OCI-LY1 (cell line): ENCODE results near the gene GABBR2.

Source experiments
- H2AFZ ChIP-seq: fragments of 200-600 bp; sonication (generic), shearing (Covaris generic); 2 replicates; pipeline ENCODE4 v1.6.0; 2014; ENCODE audit warnings: antibody characterized with exemption, mild to moderate bottlenecking, low read length
- H3F3A ChIP-seq: fragments of 200-600 bp; sonication (generic), shearing (Covaris generic); 2 replicates; pipeline ENCODE4 v1.6.0; 2014; ENCODE audit warnings: mild to moderate bottlenecking, antibody characterized with exemption, low read length, moderate library complexity; ENCODE audit not compliant: insufficient read depth
- H3K27ac ChIP-seq: fragments of 200-600 bp; sonication (generic); 2 replicates; pipeline ENCODE4 v1.5.1; 2014; ENCODE audit warnings: low read length, mixed run types, mild to moderate bottlenecking, low read depth; ENCODE audit not compliant: poor library complexity, severe bottlenecking
- H3K27me3 ChIP-seq: fragments of 200-600 bp; sonication (generic); 2 replicates; pipeline ENCODE4 v1.6.0; 2014; ENCODE audit warnings: antibody characterized with exemption, mild to moderate bottlenecking, low read length, moderate library complexity; ENCODE audit not compliant: insufficient read depth
- H3K36me3 ChIP-seq: fragments of 200-600 bp; sonication (generic); 2 replicates; pipeline ENCODE4 v1.6.1; 2014; ENCODE audit warnings: mild to moderate bottlenecking, antibody characterized with exemption, low read length, moderate library complexity, mixed read lengths; ENCODE audit not compliant: insufficient read depth
- H3K4me1 ChIP-seq: fragments of 200-600 bp; sonication (generic); 2 replicates; pipeline ENCODE4 v1.5.1; 2014; ENCODE audit warnings: mild to moderate bottlenecking, low read length, moderate library complexity; ENCODE audit not compliant: insufficient read depth, severe bottlenecking
- H3K4me2 ChIP-seq: fragments of 200-600 bp; sonication (generic), shearing (Covaris generic); 2 replicates; pipeline ENCODE4 v1.6.1; 2014; ENCODE audit warnings: low read length
- H3K4me3 ChIP-seq: fragments of 200-600 bp; sonication (generic); 2 replicates; pipeline ENCODE4 v1.5.1; 2014; ENCODE audit warnings: low read length, low read depth, mild to moderate bottlenecking, mixed read lengths; ENCODE audit not compliant: poor library complexity, severe bottlenecking
- H3K79me2 ChIP-seq: fragments of 200-600 bp; shearing (Covaris generic); 2 replicates; pipeline ENCODE4 v1.6.1; 2016; ENCODE audit warnings: mixed run types, low read length, mixed read lengths; ENCODE audit not compliant: insufficient read depth
- H3K9ac ChIP-seq: fragments of 200-600 bp; sonication (generic), shearing (Covaris generic); 2 replicates; pipeline ENCODE4 v1.6.1; 2014; ENCODE audit warnings: mild to moderate bottlenecking, low read length, mixed read lengths
- H3K9me2 ChIP-seq: fragments of 200-600 bp; sonication (generic), shearing (Covaris generic); 2 replicates; pipeline ENCODE4 v1.6.1; 2014; ENCODE audit warnings: low read depth, mild to moderate bottlenecking, low read length, mixed read lengths
- H3K9me3 ChIP-seq: fragments of 200-600 bp; shearing (Covaris generic); 2 replicates; pipeline ENCODE4 v1.6.1; 2014; ENCODE audit warnings: low read length, mixed read lengths
- H4K20me1 ChIP-seq: fragments of 200-600 bp; sonication (generic), shearing (Covaris generic); 2 replicates; pipeline ENCODE4 v1.6.0; 2016; ENCODE audit warnings: mild to moderate bottlenecking, low read length; ENCODE audit not compliant: insufficient read depth
- CTCF ChIP-seq: fragments of 200-600 bp; sonication (generic), shearing (Covaris generic); IDR thresholded peaks from 2 replicates; pipeline ENCODE4 v1.5.1; 2017; ENCODE audit warnings: mild to moderate bottlenecking, antibody characterized with exemption, low read length, moderate library complexity, mixed read lengths
- EZH2 ChIP-seq: fragments of 200-600 bp; sonication (generic), shearing (Covaris generic); IDR thresholded peaks from 2 replicates; pipeline ENCODE4 v1.8.0; 2017; ENCODE audit warnings: borderline replicate concordance, mixed run types, mild to moderate bottlenecking, antibody characterized with exemption, low read length, moderate library complexity, mixed read lengths

The GABBR2 gene

GRCh38 chr9:98437458-98438034 lies 271.2 kb downstream of the GABBR2 start:
- Histone ChIP-seq H3F3A (no peaks in the 10 kb centered on the region), H3K27ac (no peak overlapping the region), H3K79me2 (no peaks in the 10 kb centered on the region), H3K27me3 (0 out of 2 replicates have a peak, but pooled peaks cover 3% of the 10 kb centered on the region), H3K4me1 (no peaks in the 10 kb centered on the region), H3K36me3 (no peaks in the 10 kb centered on the region), H4K20me1 (no peaks in the 10 kb centered on the region), H3K9me2 (no peaks in the 10 kb centered on the region), H3K4me2 (no peak overlapping the region), H3K4me3 (no peak overlapping the region), H3K9ac (no peak overlapping the region), H3K9me3 (no peaks in the 10 kb centered on the region), H2AFZ (no peak overlapping the region)
- TF ChIP-seq CTCF (no peak), EZH2 (no peak)

- Histone ChIP-seq H3K27me3 (0 out of 2 replicates have a peak, but pooled peaks cover 4% of the 10 kb centered on the region), H3K4me2 (no peak overlapping the region), H3K36me3 (no peaks in the 10 kb centered on the region), H3K4me1 (no peaks in the 10 kb centered on the region), H3K9me2 (no peaks in the 10 kb centered on the region), H3K9me3 (no peaks in the 10 kb centered on the region), H3K79me2 (no peaks in the 10 kb centered on the region), H3K27ac (no peak overlapping the region), H2AFZ (no peak overlapping the region), H3K4me3 (no peak overlapping the region), H4K20me1 (no peaks in the 10 kb centered on the region), H3K9ac (no peak overlapping the region), H3F3A (no peaks in the 10 kb centered on the region)
- TF ChIP-seq EZH2 (no peak), CTCF (no peak)
Observed at GRCh38 chr9:98432960-98433359, 275.8 kb downstream of the GABBR2 start.

GRCh38 chr9:98432134-98432533 lies 276.6 kb downstream of the GABBR2 start:
- Histone ChIP-seq H3K9me3 (no peaks in the 10 kb centered on the region), H4K20me1 (no peaks in the 10 kb centered on the region), H3F3A (no peaks in the 10 kb centered on the region), H3K36me3 (no peaks in the 10 kb centered on the region), H3K79me2 (no peaks in the 10 kb centered on the region), H3K9me2 (no peaks in the 10 kb centered on the region), H3K4me1 (no peaks in the 10 kb centered on the region), H3K4me3 (no peak overlapping the region), H2AFZ (no peak overlapping the region), H3K27me3 (0 out of 2 replicates have a peak, but pooled peaks cover 4% of the 10 kb centered on the region), H3K27ac (no peak overlapping the region), H3K9ac (no peak overlapping the region), H3K4me2 (no peak overlapping the region)
- TF ChIP-seq CTCF = no peak
- TF ChIP-seq EZH2 = no peak
